ENCODE data around the gene ANXA6. TPM values are rescaled to one million over a fixed set of nuclear protein-coding genes. Genes with fewer than 3 reads are reported as not detected.
A peak's percentile ranks its signal among the peaks of the same experiment; 100 is the strongest.

Gene ANXA6
- total and polyA plus RNA-seq, 10 of the 15 experiments (the other 5 are each of a cell fraction or from before 2014, with no cell fraction given) = 44.0 to 571 (median 465) TPM

DNA sequence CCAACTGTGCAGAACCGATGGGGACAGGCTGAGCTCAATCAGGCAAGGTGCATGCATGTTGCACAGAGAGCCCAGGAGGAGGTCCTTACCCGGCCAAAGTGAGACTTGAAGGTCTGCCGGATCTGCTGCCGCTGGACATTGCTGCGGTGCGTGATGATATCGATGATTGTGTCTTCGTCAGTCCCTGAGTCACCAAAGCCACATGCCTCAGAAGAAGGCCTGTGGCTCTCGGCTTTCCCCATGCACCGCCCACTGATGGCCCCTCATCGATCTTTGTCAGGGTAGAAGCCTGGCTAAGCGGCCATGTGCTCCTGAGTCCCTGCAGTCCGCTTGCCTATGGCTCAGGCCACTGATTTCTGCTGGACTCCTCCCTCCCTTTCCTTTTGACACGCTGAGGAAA lies 34.8 kb downstream of the ANXA6 start:
- Histone ChIP-seq H3K9me3 (replicated peaks; ENCODE audit: control insufficient read depth, insufficient read depth, low read length) (no peaks in the 10 kb centered on the region), H3K27me3 (replicated peaks in 1 of 2; ENCODE audit: control insufficient read depth in 2 of 2, insufficient read depth in 2 of 2, low read length in 1 of 2) (no peaks in the 10 kb centered on the region), H3K79me2 (ENCODE audit: control insufficient read depth, insufficient read depth, low read length) (peaks cover 32% of the 10 kb centered on the region), H3K4me2 (ENCODE audit: control insufficient read depth, insufficient read depth) (no peak overlapping the region), H3K4me3 (no peak overlapping the region), H3K4me1 (ENCODE audit: control insufficient read depth, insufficient read depth, low read length) (peaks cover 48% of the 10 kb centered on the region), H3K9ac (ENCODE audit: control insufficient read depth, insufficient read depth, low read length) (no peak overlapping the region), H4K20me1 (ENCODE audit: control insufficient read depth, insufficient read depth) (no peaks in the 10 kb centered on the region), H3K36me3 (ENCODE audit: control insufficient read depth in 2 of 2, insufficient read depth in 2 of 2, low read length in 1 of 2) (peaks cover 56 to 60% of the 10 kb centered on the region in 2 experiments), H3K27ac (ENCODE audit: control insufficient read depth, insufficient read depth) (peak overlapping the region; percentile 75), H2AFZ (ENCODE audit: control insufficient read depth, low read depth, low read length) (no peak overlapping the region)
- in situ Hi-C loops (cut with MboI) = loop anchor here (5.0 kb wide), 2 partner anchors 39 to 71 kb away; no protein-coding TSS in a partner anchor
- DNase-seq (ENCODE audit: low read depth, low spot score) (no peak), ATAC-seq (no peak), FAIRE-seq (no peak)
- 96% methylated on average over 14 of the region's 14 CpGs for WGBS (ENCODE audit: insufficient coverage, insufficient replicate concordance, low lambda C conversion rate, missing lambda C conversion rate)
- RAD21 ChIA-PET (ENCODE audit: unreplicated experiment) = interaction anchor here (0.6 to 8.7 kb wide), 11 partner anchors 7 to 175 kb away, joined by 3 to 306 read pairs (median 9); partner anchors contain the start of genes ANXA6 and CCDC69
- no TSS peak for BruUV-seq (replicated peaks)
- POLR2A ChIA-PET = interaction anchor here (0.9 to 12.3 kb wide), 8 partner anchors 13 to 89 kb away, joined by 3 to 153 read pairs (median 11); partner anchors contain the start of gene ANXA6
- TF ChIP-seq NFYB (IDR thresholded peaks at IDR 0.05; ENCODE audit: insufficient read depth, low read depth, low read length) = no peak
- TF ChIP-seq NR2F1 (conservative IDR thresholded peaks at IDR 0.05) = no peak
- no peak for TF ChIP-seq MXI1 (IDR thresholded peaks at IDR 0.05; ENCODE audit: low read depth, low read length)
- no peak for TF ChIP-seq BRCA1 (IDR thresholded peaks at IDR 0.05; ENCODE audit: low read depth, low read length)
- TF ChIP-seq NFIC (IDR thresholded peaks at IDR 0.05; ENCODE audit: low read depth, low read length) = no peak
- TF ChIP-seq, protein P1, sequence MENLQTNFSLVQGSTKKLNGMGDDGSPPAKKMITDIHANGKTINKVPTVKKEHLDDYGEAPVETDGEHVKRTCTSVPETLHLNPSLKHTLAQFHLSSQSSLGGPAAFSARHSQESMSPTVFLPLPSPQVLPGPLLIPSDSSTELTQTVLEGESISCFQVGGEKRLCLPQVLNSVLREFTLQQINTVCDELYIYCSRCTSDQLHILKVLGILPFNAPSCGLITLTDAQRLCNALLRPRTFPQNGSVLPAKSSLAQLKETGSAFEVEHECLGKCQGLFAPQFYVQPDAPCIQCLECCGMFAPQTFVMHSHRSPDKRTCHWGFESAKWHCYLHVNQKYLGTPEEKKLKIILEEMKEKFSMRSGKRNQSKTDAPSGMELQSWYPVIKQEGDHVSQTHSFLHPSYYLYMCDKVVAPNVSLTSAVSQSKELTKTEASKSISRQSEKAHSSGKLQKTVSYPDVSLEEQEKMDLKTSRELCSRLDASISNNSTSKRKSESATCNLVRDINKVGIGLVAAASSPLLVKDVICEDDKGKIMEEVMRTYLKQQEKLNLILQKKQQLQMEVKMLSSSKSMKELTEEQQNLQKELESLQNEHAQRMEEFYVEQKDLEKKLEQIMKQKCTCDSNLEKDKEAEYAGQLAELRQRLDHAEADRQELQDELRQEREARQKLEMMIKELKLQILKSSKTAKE (IDR thresholded peaks at IDR 0.05; ENCODE audit: low read depth, poor library complexity, severe bottlenecking) = no peak
- no peak for TF ChIP-seq MYB (IDR thresholded peaks at IDR 0.05; ENCODE audit: borderline replicate concordance, low read depth, low read length)
- no peak for TF ChIP-seq CHD4 (IDR thresholded peaks at IDR 0.05)
- TF ChIP-seq EP300 (IDR thresholded peaks at IDR 0.05; ENCODE audit: borderline replicate concordance in 1 of 2, control insufficient read depth in 1 of 2, low read depth in 2 of 2, low read length in 2 of 2) = no peak
- no peak for TF ChIP-seq FOXK2 (IDR thresholded peaks at IDR 0.05)
- no peak for TF ChIP-seq JUND (IDR thresholded peaks at IDR 0.05; ENCODE audit: low read depth, low read length)
- TF ChIP-seq ZSCAN29 (IDR thresholded peaks at IDR 0.05) = no peak
- CTCF ChIA-PET = interaction anchor here (1.0 to 26.4 kb wide), 9 partner anchors 8 to 117 kb away, joined by 3 to 1107 read pairs (median 30); partner anchors contain the start of gene ANXA6
- intact Hi-C loops (cut with micrococcal nuclease; ENCODE audit: unreplicated experiment) = no loop called here
- SMC1A ChIA-PET (ENCODE audit: uncharacterized antibody, unreplicated experiment) = interaction anchor here (0.5 to 31.5 kb wide), 10 partner anchors 8 to 152 kb away, joined by 3 to 1132 read pairs (median 12); partner anchors contain the start of gene ANXA6
